HG03025 (cell line): Measurements from ENCODE around the gene CCDC13.

ENCODE experiments used
- ATAC-seq: cut with Tn5 transposase; IDR thresholded peaks from one replicate; pipeline ENCODE4 v1.9.1; 2021; ENCODE audit warnings: mild to moderate bottlenecking, moderate library complexity; ENCODE audit not compliant: unreplicated experiment, low FRiP score

The CCDC13 gene

GRCh38 chr3:42801048-42801620 is 28.1 kb upstream of the CCDC13 start:
- no peak for ATAC-seq

- ATAC-seq: no peak
These were observed 27.2 kb upstream of the CCDC13 start for GRCh38 chr3:42800251-42800650.

GRCh38 chr3:42799376-42799775 is 26.3 kb upstream of the CCDC13 start:
- ATAC-seq: no peak

GRCh38 chr3:42796332-42796885 is 23.4 kb upstream of the CCDC13 start:
- no peak for ATAC-seq

DNA sequence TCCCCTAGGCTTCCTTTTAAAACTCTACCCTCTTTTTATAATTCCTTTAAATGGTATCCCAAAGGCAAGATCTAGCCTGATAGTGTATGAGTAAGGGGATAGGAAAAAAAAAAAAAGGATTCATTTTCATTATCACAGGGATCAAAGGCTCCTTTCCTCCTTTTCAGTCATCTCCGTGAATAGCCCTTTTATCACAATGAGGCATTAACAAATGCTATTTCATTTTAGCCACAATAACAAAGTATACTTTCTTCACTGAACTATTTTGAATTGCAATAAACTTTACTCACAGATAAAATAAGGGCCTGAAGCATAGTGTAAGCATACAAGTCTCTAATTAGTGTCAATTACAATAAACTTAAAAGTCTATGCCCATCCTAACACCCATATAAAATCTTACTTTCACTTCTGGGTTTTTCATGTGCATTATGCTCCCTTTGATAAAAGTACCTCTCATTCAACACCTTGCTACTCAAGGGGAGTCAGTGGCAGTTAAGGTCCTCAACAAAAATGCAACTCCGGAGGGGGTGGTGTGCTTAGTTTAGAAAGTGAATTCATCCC is 22.6 kb upstream of the CCDC13 start:
- no peak for ATAC-seq

GRCh38 chr3:42790714-42791229 is 17.7 kb upstream of the CCDC13 start:
- no peak for ATAC-seq

GRCh38 chr3:42786631-42787030 is 13.6 kb upstream of the CCDC13 start:
- ATAC-seq: no peak

DNA sequence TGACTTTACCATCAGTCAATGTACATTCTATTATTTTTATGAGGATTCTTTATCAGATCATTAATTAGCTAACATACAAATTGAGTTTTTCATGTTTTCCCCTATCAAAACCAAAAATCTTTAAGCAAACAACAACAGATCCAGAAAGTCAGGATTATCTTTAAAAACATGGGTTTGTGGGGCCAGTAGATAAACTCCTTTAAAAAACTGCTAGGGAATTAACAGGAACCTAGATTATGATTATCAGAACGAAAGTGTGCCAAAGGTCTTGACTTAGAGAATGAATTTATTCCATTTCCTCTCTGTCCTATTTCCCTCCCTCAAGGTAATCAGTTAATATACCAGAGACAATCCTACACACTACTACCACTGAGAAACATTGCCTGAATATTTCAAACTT is 13.2 kb upstream of the CCDC13 start:
- ATAC-seq: no peak

DNA sequence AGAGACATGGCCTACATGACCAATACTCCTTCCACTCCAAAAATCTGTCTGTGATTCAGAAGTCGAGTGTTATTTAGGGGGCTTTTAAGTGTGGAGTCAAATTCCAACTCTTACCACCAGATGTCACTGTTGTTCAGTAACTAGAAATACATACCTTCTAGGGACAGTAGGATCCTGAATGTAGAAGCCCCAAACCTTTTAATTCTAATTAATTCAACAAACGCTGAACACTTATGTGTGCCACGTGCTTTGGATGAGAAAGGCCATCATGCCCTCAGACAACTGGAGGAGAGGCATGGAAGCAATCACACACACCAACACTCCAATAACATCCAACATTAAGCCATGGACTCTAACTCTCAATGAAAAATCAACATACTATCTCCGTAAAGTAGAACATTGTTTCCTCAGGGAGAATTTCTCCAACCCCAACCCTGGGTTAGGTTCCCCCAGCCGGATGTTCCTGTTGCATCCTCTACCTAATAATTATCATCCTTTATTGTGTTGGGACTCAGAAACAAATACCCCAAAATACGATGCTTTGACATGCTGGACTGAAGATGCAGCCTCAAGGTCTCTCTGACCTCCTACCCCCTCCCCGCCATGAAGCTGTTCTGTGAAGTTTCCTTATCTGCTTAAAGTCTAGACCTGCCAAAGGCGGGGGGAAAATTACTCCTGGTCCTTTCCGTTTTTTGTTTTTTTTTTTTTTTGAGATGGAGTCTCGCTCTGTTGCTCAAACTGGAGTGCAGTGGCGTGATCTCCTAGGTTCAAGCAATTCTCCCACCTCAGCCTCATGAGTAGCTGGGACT is 8.0 kb upstream of the CCDC13 start:
- no peak for ATAC-seq

DNA sequence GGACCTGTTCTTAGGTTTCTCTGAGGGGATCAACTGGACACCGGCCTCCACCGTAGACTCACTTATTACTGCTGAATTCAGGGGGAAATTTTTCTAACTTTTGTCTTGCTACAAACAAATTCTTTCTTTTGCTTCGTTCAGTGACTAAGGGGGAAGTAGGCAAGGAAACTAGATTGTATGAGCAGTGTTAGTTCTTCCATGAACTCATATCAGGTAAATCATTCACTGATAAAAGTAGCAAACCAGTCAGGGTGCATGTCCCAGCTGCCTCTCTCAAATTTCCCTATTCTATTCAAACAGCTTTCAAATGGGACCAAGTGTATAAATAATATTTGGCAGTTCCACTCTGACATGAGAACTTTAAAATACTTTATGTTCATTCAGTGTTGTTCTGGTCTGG is 7.3 kb upstream of the CCDC13 start:
- no peak for ATAC-seq

GRCh38 chr3:42778644-42779043 is 5.6 kb upstream of the CCDC13 start:
- no peak for ATAC-seq

- peak; percentile 13 for ATAC-seq
These were observed 327 bp upstream of the CCDC13 start for GRCh38 chr3:42773409-42773751.

GRCh38 chr3:42771271-42771670 is 1.8 kb downstream of the CCDC13 start:
- ATAC-seq: no peak

DNA sequence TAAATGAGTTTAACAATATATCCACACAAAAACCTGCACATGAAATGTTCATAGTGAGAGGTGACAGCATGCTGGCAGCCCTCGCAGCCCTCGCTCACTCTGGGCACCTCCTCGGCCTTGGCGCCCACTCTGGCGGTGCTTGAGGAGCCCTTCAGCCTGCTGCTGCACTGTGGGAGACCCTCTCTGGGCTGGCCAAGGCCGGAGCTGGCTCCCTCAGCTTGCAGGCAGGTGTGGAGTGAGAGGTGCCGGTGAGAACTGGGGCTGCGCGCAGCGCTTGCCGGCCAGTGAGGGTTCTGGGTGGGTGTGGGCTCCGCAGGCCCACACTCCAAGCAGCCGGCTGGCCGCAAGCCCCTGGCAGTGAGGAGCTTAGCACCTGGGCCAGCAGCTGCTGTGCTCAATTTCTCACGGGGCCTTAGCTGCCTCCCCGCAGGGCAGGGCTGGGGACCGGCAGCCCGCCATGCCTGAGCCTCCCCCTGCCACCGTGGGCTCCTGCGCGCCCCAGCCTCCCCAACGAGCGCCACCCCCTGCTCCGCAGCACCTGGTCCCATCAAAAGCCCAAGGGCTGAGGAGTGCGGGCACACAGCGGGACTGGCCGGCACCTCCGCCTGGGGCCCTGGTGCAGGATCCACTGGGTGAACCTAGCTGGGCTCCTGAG is 3.4 kb downstream of the CCDC13 start:
- ATAC-seq: no peak

DNA sequence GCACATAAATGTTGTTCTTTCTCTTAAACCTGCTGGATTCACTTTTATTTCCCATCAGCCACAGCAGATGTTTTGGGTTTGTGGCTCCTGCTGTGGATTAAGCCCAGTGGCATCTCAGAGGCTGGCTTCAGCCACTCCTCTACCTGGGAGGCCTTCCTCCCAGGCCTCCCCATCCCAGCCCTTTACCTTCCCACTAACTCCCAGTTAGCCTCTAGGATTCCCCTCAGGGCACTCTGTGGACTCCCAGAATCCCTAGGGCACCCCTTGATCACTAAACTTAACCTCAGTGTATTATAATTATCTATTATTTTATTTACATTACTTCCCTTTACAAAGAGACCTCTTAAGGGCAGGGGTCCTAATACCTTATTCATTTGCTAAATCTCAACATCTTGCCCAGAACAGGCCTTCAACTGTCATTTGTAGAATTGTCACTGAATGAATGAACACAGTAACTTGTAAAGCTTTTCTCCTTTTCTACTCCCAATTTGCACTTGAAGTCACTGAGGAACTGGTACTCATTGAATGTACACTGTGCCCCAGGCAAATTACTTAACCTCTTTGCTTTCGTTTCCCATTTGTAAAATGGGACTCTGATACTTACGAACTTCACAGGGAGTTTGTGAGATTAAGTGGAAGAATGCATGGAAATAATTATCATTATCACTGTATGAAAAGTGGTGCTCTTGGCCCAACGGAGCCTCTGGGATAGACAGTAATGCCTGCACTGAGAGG is 8.3 kb downstream of the CCDC13 start:
- ATAC-seq: no peak

DNA sequence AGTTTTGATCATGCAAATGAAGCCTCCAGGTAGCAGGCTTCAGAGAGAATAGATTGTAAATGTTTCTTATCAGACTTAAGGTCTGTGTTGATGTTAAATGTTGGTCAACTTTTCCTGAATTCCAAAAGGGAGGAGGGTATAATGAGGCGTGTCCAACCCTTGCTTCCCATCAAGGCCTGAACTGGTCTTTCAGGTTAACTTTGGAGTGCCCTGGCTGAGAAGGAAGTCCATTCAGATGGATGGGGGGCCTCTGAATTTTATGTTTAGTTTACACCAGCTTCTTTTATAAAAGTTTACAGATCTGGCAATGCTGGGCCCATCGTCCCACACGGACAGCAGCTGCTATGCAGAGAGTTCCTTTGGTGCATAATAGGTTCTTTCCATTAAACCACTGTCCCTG is 8.9 kb downstream of the CCDC13 start:
- ATAC-seq: no peak

DNA sequence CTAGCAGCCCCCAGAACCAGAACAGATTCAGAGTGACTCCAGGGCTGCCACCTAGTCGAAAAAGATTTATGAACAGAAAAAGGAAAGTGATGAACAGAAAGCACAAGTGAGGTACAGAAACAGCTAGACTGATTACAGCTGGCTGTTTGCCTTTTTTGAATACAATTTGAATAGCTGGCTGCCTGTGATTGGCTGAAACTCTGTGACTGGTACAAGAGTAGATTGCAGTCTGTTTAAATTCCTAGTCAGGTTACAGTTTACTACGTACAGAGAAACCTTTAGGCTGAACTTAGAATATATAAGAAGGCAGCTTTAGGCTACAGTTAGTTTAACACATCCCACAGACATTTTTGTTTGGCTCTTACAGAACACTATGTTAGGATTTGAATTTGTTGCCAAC is 10.0 kb downstream of the CCDC13 start:
- no peak for ATAC-seq

GRCh38 chr3:42762046-42762724 is 10.9 kb downstream of the CCDC13 start:
- ATAC-seq: no peak

- no peak for ATAC-seq
These were observed 14.9 kb downstream of the CCDC13 start for GRCh38 chr3:42758126-42758525.

GRCh38 chr3:42756681-42757213 is 16.3 kb downstream of the CCDC13 start:
- ATAC-seq: no peak
